Fibroblast of skin of left quadriceps (primary cell): ENCODE measurements around the gene TMEM121.
A peak's percentile ranks its signal among the peaks of the same experiment; 100 is the strongest.

Source experiments
- DNase-seq, 2 experiments: peaks; one replicate each; pipeline ENCODE4 v3.0.0-alpha.2; 2013; ENCODE audit warnings: low read depth in 2 of 2

TMEM121 gene

DNA sequence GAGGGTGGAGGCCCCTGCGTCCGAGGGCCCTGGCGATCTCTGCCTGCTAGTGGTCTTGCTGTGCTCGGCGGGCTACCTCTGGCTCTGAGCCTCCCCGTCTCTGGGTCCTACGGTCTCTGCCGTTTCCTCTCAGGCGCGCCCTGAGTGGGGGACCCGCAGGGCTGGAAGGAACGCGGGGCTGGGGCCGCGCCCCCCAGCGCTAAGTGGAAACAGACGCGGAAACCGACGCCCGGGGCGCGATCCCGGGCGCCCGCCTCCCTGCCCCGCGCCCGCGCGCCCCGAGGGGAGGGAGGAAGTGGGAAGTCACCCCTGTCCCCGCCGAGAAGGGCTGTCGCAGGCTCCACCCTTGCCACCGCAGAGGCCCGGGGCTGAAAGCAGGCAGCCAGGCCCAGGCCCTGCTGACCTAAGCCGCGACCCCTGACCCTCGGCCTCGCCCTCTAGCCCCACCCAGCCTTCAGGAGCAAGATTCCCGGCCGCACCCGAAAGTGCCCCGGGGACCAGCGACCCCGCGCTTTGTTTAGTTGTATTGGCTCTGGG is 38.9 kb upstream of the TMEM121 start:
- DNase-seq, result no peak

DNA sequence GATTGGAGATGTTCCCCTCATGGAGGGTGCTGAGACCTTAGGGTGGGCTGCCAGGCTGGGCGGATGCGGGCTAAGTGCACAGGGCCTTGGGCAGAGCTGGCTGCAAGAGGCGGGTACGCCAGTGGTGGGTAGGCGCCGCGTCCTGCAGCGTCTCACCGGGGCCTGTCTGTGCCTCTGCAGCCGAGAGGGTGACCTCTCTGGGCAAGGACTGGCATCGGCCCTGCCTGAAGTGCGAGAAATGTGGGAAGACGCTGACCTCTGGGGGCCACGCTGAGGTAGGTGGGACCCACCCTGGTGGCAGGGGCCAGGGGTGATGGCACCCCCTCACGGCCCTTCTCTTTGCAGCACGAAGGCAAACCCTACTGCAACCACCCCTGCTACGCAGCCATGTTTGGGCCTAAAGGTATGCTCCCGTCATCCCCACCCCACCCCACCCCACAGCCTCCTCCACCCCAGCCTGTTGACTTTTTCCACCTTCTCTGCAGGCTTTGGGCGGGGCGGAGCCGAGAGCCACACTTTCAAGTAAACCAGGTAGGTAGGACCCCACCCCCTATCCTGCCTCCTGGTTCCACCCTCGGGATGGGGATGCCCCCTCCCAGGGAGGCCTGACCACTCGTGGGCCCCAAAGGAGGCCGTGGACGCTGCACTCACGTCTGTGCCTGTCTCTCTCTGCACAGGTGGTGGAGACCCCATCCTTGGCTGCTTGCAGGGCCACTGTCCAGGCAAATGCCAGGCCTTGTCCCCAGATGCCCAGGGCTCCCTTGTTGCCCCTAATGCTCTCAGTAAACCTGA is 38.2 kb upstream of the TMEM121 start:
- DNase-seq, result no peak

GRCh38 chr14:105488781-105489541 is 37.4 kb upstream of the TMEM121 start:
- no peak for DNase-seq

DNA sequence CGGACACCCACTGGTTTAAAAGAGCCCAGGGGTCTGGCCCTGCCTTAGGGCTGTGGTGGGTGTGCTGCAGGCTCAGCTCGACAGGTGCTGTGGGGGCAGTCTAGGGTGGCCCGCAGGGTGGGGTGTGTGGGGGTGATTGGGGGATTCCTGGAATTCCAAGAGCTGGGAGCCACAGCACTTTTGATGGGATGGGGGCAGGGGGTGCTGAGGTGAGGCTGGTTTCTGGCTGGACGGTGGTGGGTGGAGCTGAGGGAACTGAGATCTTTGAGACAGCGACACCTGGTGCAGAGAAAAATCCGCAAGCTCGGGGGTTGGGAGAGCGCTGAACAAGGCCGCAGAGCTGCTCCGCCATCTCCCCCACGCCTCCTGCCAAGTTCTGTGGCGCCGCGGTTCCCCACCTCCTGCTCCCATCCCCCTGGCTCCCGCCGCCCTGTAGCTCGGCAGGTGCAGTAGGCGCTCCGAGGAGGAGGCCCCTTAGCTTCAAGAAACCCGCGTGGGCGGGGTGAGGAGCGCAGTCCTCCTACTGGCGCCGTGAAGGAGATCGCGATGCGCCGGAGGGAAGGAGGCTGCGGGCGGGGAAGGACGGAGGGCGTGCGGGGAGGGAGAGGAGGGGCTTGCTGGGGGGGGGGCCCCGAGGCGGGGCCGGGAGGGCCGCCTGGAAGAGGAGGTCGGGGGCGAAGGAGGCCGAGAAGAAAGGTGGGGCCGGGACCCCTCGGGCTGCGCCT is 36.7 kb upstream of the TMEM121 start:
- peak; percentile 52 to 54 for DNase-seq

DNA sequence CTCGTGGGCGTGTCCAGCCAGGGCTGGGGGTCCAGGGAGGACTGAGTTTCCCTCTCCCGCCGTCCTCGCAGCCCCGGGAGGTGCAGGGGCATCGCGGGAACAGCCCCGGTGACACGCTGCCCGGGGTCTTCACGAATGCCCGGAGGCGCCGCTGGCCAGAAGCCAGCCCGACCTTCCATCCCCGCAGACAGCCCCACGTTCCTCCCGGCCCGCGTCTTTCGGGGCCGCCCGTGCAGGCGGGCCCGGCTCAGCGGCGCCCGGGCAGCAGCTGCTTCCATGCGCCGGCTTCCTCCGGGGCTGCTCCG is 36.2 kb upstream of the TMEM121 start:
- DNase-seq, result no peak

GRCh38 chr14:105490572-105491365 is 35.6 kb upstream of the TMEM121 start, which contains the start of gene TEDC1:
TEDC1 (plus strand) TSS chr14:105491246; CDS start chr14:105491376, 130 bp downstream.
- DNase-seq, result peak; percentile 100

DNA sequence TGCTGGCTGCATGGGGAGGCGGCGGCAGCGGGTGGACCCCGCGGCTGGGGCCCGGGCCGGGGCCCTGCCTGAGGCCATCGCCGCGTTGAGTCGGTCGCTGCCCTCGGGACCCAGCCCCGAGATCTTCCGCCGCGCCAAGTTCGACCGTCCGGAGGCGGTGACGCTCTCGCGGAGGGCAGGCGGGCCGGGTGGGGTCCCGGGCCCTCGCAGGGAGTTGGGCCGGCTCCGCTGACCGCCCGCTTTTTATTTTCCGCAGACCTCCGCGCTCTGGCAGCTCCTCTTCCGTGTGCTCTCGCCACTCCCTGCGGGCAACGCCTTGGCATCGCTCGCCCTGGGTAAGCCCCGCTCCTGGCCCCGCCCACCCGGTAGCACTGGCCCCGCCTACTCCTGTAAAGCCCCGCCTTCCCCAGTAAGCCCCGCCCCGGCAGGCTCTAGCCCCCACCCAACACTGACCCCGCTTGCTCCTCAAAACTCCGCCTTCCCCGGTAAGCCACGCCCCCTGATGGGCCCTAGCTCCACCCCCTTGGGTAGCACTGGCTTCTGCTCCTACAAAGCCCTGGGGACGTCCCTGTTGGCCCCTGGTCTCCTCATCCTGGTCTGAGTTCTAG is 34.9 kb upstream of the TMEM121 start:
- no peak for DNase-seq

DNA sequence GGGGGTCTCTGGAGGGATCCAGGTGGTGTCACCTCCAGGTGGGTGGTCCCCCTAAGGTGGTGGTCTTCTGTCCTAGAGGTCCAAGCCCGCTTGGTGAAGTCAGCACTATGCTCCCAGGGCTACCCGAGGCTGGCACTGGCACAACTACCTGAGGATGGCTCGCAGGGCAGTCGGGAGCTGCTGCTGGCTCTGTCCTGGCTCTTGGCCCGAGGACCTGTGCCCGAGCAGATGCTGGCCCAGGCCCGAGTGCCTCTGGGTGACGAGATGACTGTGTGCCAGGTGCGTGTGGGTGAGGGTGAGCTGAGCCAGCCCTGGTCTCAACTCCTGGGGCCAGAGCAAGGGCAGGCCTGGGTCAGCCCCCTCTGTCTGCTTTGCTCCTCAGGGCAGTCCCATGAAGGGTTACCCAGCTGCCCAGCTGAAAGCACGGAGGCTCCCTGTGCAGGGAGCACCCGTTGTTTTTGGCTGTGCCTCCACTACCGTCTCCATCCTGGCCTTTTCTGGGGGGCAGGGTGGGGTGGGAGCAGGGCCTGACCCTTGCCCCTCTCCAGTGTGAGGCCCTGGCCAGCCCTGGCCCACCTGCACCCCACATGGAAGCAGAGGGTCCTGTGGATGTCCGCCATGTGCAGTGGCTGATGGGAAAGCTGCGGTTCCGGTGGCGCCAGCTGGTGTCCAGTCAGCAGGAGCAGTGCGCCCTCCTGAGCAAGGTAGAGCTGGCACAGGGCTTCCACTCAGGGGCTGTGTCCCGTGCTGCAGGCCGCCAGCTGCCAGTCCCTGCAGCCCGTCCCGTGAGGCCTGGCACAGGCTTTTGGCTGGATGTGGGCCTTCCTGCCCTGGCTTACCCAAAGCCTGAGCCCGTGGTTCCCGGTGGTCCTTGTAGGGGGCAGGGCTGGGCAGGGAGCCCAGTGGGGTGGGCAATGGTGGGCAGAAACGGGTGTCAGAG is 34.1 kb upstream of the TMEM121 start:
- no peak for DNase-seq

- DNase-seq, result no peak
Observed at GRCh38 chr14:105492971-105493871, 33.2 kb upstream of the TMEM121 start.

DNA sequence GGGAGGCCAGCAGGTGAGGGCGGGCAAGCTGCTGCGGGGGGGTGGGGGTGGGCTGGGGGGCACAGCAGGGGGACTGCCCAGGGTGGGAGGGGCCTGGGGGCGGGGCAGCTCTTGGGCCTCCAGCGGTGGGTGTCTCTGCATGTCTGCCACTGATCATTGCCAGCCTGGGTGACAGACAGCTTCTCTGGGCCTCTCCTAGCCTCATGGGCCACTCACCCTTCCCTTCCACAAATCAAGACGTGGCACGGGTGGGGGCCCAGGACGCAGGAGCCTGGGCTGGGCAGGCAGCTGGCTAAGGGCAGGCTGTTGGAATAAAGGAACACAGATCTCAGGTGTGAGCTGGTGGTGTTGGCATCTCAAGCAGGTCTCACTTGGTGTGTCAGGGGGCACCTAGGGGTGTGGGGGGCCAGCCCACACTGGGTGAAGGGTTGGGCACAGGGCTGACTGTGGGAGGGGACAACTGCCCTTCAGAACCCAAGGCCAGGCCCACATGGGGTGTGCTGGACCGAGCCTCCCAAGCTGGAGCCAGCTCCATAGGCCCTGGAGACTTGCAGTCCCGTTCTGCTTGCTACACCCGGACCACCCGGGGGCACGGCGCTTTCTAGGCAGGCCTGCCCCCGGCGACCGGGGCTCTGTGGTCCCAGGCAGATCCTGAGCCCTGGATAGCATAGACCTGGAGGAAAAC is 32.3 kb upstream of the TMEM121 start:
- no peak for DNase-seq

- DNase-seq, result no peak
Observed at GRCh38 chr14:105494606-105494929, 31.8 kb upstream of the TMEM121 start.

DNA sequence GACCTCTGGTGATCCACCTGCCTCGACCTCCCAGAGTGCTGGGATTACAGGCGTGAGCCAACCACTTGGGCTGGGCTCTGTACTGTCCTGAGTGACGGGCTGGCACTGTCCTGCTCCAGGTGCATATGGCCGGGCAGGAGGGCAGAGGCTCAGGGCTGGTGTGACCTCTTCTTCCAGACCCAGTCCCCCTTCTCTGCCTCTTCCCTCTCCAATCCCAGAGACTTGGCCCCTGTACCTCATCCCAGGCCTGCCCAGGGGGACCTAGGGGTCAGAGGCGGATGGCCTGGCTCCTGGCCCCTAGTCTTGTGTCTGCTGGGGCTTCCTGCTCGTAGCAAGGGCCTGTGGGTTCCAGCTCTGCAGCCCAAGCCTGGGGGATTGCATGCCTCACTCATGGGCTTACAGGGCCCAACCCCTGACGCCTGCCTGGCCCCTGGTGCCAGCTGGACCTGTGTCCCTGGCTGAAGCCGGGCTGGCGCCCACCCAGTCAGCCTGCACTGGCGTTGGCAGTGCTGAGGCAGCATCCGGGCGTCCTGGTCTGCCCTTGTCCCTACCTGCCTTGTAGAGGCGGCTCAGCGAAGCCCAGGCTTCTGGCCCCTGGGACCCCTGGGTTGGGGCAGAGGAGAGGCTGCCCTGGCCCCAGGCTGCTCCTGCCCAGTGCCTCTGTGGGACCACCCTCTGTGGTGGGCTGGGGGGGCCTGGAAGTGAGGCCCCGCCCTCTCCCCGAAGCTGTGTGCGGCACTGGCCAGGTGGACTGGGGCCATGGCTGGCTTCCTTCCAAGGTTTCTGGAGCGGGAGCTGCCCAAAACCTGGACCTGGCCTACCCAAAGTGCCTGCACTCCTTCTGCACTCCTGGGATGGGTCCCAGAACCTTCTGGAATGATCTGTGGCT is 31.0 kb upstream of the TMEM121 start:
- DNase-seq, result no peak

DNA sequence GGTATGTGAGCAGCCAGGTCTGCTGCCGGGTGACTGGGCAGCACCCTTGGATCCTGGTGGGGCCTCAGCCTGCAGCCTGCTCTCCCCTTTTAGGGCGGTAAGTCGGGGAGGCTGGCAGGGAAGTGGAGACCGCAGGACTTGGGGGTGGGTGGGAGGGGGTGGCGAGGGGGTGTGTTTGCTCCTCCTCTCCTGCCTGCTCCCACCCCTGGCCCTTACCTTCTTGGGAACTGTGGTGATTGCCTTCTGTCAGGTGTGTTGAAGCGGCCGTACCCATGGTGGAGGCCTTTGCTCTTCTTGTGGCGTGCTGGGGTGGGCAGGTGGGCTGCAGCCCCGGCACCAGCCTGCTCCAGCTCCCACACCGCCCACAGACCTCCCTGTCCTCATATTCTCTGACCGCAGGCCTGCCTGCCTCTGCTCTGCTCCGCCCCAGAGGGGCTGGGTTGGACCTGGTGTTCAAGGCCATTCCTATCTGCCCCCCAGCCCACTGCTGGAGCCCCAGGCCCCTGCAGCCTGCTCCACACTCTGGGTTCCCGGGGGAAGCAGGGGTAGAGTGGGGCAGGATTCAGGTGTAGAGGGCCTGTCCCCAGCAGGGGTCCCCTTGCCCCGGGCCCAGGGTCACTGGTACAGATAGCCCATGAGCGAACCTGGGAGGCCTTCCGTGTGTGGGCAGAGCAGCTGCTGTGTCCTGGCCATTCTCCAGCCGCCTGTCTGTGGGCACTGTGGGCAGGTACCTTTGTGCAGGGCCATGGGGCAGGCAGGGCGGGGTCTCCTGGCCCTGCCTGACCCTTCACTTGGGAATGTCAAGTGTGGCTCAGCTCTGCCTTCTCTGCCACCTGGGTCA is 30.2 kb upstream of the TMEM121 start:
- DNase-seq, result no peak

- DNase-seq, result no peak
Observed at GRCh38 chr14:105496831-105497591, 29.4 kb upstream of the TMEM121 start.

DNA sequence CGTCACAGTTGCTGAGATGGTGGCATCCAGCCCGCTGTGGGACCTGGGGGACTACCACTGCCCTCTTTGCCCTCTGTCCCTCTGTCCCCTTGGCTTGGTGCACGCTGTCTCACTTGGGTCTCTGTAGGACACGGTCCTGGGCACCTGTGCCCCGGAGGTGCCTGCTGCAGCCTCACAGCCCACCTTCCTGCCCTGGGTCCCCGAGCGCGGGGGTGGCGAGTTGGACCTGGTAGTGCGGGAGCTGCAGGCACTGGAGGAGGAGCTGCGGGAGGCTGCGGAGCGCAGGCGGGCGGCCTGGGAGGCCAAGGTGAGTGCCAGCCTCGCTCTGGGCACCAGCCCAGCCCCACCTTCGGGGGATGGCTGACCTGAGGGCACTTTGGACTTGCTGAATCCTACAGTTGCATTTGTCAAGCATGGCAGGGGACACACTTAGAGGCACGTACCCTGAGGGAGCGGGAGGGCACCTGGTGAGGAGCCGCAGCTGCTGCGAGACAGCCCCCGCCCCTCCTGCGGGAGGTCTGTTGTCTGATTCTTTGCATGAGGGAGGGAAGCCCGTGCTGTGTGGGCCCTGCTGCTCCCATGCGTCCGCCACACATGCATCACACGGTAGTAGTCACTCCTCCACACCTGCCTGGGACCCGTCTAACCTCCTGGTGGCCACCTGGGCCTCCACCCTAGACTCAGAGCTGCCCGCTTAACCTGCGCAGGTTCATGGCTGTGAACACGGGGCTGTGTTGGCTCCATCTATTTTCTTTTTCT is 28.5 kb upstream of the TMEM121 start:
- no peak for DNase-seq
